Kidney tubule cell (primary cell): ENCODE results near the gene TCF3.
A peak's percentile ranks its signal among the peaks of the same experiment; 100 is the strongest.
"Not testable (repeated sequence)": the region's sequence is repeated elsewhere in the genome, so short reads cannot be mapped to it uniquely, and the experiment has no call there.

Experiments used
- DNase-seq: peaks from one replicate; pipeline ENCODE4 v3.0.0-alpha.2; 2018; ENCODE audit warnings: low spot score

The TCF3 gene

DNA sequence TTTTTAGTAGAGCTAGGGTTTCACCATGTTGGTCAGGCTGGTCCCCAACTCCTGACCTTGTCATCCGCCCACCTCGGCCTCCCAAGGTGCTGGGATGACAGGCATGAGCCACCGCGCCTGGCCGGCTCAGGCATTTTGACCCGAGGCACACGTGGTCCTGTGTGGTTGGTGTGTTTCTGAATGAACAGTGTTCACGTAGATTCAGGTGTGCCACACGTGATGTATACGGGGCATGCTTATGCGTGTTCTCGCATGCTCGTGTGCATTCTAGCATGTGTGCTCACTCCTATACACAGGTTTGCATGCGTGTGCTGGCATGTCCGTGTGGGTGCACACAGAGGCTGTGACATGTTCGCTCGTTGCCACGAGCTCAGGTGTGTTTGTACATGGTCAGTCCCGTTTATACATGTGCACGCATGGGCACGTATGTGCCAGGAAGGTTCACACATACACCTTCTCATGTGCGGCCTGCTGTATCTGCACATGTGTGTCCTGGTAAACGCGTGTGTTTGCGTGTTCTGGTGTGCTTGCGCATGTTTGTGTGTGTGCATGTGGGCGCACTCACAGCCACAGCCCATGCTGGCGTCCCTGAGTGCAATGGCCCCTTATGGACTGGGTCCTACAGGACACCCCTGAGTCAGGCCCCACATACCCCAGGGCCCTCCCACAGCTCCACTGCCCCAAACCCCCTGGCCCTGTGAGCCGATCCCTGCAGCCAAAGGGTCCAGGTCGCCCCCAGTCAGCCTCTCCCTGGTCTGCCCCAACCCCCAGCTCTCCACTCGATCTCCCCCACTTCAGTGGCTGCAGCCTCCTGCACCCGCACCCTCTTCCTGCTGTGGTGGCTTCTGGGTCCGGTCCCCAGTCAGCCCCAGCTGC, 20.6 kb upstream of the TCF3 start:
- no peak for DNase-seq

DNA sequence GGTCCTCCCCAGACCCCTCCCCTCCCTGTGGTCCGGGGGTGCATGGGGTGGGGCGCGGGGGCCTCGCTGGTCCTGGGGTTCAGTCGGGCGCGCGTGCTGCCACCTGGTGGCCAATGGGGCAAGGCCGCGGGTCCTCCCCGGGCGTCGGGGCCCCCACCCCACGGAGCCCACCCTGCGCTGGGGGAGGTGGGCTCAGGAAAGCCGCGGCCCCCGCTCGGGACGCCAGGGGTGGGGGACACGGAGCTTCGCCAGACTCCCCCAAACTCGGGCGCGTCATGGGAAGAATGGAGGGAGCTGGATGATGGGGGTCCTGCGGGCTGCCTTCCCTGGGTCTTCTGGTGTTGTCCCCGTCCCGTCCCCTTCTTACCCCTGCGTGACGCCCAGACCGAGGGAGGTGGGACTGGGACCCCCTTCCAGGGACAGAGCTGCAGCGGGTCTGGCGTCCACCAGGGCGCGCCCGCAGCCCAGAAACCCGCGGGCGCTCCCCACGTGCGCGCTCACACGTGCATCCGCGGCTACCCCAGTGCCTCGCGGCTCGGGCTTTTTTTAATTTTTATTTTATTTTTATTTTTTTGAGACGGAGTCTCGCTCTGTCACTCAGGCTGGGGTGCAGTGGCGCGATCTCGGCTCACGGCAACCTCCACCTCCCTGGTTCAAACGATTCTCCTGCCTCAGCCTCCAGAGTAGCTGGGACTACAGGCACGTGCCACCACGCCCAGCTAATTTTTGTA, 19.8 kb upstream of the TCF3 start:
- peak; percentile 33 for DNase-seq

DNA sequence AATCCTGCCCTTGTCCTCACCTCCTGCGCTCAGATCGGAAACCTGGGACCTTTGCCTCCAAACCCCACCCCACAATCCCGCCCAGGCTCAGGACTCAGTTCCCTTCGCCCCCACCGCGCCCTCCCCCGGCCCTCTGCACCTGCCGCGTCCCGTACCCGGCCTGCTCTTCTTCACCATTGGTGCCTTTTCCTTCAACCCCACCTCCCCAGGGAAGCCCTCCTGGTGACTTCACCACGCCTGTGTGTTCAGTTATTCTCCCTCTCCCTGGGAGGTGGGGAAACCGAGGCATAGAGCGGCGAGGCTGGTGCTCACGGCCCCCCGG, 19.3 kb upstream of the TCF3 start:
- DNase-seq = no peak

DNA sequence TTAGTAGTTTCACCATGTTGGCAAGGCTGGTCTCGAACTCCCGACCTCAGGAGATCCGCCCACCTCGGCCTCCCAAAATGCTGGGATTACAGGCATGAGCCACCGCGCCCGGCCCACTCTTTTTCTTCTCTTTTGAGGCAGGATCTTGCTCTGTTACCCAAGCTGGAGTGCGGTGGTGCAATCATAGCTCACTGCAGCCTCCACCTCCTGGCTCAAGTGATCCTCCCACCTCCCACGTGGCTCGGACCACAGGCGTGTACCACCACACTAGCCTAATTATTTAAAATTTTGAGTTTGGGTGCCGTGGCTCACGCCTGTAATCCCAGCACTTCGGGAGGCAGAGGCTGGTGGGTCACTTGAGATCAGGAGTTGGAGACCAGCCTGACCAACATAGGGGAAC, 18.3 kb upstream of the TCF3 start:
- not testable (repeated sequence) for DNase-seq

DNA sequence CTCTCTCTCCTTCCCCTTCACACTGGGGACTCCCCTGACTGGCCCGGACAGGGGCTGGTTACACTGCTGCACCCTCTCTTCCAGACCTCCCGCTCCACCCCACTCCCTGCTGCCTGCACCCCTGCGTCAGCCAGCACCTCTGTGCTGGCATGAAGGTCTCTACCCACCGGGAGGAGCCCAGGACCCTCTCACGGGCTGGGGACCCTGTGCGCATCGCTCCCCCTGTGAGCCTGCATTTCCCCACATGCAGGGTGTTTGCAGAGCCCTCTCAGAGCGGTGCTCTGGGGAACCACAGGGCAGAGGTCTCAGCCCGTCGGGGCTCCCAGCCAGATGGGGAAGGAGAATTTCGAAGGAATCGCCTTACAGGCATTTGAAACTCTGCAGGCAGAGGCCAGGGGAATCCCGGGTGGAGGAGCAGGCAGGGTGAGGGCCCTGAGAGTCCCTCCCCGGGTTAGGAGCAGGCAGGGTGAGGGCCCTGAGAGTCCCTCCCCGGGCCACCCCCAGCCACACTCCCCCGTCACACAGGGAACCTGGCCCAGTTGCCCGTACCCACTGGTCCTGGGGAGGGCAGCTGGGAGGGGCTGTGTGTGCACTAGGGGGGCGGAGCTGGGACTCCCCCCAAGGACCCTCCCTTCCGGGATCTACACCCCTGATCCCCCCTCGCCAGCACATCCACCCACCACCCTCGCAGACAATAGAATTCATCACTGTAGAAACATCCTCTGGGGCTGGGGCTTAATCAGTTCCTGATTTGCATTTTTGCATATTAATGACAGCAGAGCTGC, 16.3 kb upstream of the TCF3 start:
- DNase-seq = no peak

DNA sequence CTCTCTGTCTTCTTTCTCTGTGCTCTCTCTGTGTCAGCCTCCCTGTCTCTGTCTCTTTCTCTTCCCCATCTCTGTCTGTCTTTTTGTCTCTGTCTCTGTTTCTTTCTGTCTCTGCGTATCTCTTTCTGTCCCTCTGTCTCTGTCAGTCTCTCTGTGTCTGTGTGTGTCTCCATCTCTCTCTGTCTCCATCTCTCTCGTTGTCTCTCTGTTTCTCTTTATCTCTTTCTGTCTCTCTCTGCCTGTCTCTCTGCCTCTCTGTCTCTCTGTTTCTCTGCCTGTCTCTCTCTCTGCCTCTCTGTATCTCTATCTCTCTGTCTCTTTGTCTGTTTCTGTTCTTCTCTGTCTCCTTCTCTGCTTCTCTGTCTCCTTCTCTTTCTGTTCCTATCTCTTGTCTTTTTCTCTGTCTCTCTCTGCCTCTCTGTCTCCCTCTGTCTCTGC, 15.7 kb upstream of the TCF3 start:
- no peak for DNase-seq

DNA sequence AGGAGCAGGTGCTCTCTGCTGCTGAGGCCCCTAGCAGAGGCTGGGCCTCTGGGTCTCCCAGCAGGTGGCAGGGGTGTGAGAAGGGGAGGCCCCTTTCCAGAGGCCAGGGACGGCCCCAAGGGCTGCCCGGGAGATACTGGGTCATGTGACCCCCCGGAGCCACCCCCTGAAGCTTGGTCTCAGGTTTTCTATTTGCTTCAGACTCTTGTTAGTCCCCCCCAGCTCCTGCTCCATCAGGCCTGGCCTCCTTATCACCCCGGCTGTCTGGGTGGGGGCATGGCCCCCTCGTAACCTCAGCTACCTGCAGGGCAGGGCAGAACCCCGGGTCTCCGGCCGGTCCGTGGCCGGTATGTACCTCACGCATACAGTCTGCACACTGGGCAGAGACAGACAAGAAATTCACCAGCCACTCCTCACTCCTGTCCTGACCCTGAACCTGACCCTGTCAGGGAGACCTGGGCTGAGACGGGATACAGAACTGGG, 13.2 kb upstream of the TCF3 start:
- no peak for DNase-seq

DNA sequence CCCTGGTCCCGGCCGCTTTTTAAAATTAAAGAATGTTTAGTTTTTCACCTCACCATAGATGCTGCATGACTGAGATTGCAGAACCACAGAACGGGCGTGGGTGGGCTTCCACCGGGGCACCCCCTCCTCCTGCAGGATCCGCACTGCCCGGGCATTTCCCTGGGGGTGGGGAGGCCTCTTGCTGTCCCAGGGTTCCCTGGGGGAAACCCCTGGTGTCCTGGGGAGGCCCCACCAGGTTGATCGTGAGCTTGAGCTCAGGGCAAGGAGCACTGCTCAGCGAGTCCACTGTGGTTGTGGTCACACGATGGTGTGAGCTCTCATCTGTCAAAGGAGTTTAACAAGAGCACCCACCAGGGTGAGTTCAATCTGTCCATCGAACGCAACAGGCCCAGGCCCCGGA, 11.4 kb upstream of the TCF3 start:
- DNase-seq = no peak

DNA sequence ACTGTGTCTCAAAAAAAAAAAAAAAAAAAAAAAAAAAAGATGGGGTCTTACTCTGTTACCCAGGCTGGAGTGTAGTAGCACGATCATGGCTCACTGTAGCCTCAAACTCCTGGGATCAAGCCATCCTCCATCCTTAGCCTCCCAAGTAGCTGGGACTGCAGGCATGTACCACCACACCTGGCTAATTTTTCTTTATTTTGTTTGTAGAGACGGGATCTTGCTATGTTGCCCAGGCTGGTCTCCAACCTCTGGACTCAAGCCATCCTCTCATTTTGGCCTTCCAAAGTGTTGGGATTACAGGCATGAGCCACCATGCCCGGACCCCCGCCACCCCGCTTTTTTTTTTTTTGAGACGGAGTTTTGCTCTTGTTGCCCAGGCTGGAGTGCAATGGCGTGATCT, 10.8 kb upstream of the TCF3 start:
- not testable (repeated sequence) for DNase-seq

DNA sequence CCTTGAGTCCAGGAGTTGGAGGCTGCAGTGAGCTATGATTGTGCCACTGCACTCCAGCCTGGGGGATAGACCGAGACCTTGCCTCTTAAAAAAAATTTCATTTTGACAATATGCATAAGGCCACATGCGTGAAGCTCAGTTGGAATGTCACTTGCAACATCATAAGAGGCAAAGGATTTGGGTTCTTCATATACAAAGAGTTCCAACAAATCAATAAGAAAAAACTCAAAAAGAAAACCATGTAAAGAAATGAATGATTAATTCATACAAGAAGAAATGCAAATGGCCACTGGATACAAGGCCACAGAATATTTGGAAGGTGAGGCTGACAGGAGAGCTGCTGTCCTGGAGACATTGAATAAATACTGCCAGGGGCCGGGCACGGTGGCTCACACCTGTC, 9.6 kb upstream of the TCF3 start:
- no peak for DNase-seq

DNA sequence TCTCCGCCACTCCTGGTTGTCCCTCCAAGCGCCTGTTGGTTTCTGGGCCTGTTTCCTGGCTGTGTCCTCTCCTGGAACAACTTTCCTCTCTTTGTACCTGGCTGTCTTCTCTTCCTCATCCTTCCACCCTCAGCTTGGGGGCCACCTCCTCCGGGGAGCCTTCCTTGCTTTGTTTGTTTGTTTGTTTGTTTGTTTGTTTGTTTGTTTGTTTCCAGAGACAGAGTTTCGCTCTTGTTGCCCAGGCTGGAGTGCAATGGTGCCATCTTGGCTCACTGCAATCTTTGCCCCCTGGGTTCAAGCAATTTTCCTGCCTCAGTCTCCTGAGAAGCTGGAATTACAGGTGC, 6.6 kb upstream of the TCF3 start:
- DNase-seq = no peak

DNA sequence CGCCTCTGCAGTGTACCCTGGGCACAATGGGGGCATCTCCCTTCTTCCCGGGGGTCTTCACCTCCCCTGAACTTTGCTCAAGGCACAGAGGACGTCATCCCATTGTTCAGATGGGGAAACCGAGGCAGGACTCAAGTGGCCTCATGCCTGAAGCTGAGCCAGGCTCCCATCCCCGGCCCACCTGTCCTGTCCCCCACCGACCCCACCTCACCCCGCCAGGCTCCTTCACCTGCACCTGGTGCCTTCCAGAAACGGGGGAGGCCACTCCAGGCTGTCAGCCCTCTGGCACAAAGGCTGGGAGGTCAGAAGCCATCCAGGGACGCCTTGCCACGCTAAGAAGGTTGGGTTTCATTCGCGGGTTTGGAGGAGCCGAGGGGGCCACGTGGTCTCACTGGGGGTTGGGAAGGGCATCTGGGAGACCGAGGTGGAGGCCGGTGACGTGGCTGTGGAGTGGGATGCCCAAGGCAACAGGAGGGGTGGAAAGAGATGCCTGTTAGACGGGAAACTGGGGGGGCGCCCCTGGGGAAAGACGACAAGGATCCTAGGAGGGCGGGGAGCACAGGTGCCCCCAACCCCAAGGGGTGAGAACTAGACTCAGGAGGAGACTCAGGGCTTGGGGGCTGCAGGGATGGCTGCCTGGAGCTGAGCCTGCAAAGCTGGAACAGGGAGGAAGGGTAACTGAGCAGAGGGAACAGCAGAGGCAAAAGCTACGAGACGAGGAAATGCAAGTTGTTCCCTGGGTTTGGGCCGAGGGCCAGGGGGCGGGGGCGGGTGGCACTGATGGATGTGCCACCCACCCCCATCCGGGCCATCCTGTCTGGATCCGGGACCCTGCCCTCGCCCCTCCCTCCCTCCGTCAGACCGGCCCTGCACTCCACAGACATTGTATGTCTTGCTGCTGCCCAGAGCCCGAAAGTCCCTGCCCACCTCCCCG, 6.0 kb upstream of the TCF3 start:
- DNase-seq = no peak

DNA sequence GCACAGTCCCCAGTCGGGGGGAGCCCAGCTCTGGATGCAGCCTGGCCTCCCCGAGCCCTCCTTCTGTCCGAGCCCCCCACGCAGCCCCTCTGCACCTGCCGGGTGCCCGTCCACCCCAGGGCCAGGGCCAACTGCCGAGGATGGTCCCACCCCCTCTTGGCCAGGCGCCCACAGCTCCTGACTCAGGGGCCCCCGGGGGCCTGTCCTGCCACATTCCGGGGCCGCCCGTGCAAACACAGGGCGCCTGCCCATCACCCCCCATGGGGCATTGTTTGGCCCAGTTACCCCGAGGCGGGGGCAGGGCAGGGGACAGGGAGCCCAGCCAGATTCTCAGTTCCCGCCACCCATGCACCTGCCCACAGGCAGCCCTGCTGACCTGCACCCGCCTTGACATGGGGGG, 5.3 kb upstream of the TCF3 start:
- DNase-seq = peak; percentile 13

DNA sequence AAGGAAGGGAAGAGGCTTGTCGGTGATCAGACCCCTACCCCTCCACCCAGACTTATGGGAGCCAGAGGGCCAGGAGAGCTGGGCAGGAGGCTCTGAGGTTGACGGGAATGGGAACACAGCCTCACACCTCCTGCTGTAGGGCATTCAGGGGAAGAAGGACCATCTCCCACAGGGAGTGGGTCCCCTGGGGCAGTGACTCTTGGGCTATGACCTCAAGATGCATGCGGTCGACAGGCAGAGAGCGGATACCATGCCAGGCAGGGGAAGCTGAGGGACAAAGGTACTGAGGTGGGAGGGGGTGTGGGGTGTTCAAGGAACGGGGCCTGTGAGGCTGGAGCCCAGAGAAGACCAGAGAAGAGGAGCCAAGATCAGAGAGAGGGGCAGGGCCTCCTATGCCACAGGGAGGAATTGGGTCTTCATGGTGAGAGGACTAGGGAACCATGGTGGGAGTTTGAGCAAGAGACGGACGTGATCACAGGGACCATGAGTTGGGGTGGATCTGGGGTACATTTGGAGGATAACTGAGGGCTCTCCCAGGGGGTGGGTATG, 4.6 kb upstream of the TCF3 start:
- no peak for DNase-seq

DNA sequence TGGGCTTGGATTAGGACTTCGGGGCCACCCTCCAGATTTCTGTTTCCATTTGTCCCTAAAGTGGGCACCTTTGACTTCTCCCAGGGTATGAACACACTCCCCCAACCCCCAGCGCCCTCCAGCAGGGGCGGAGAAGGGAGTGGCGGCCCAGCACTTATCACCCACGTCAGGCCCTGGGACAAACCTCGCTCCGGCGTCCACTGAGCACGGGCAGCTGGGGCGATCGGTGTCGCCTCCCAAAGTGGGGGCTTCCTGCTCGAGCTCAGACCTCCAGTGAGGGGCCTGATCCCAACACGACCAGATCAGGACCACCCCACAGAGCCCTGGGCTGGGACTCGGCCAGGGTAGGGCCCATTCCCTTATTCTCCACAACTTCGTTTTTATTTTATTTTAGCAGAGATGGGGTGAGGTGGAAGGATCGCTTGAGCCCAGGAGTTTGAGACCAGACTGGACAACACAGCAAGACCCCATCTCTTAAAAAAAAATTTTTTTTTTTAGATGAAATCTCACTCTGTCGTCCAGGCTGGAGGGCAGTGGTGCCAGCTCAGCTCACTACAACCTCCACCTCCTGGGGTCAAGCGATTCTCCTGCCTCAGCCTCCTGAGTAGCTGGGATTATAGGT, 3.7 kb upstream of the TCF3 start:
- no peak for DNase-seq

DNA sequence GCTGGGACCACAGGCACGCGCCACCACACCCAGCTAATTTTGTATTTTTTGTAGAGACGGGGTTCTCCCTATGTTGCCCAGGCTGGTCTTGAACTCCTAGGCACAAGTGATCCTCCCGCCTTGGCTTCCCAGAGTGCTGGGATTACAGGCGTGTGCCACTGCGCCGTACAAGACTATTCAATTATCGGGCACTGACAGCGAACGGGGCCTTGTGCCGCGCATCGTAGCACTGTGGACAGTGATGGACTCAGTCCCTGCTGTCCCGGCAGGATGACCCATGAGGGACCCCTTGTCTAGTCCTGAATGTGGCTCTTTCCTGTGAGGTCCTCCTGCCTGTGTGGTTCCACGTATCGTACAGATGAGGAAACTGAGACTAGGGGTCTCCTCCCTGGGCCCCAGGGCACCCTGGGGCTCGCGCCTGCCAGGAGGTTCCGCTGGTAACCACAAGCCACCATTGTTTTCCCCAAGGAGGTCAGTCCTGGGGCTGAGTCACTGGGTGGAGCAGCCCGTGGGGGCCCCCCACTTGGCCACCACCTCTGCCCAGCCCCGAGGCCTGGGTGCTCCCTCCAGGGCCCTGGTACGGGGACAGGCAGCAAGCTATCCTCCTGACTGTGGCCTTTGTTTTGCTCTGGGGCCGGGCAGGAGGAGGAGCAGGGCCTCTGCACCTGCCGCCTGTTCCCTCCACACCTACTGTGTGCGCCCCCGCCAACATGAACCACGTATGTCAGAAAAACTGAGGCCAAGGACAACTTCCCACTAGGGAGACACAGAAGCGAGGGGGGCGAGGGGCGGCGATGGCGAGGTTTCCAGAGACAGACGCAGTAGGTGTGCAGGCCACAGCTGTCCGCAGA, 2.9 kb upstream of the TCF3 start:
- DNase-seq = no peak

DNA sequence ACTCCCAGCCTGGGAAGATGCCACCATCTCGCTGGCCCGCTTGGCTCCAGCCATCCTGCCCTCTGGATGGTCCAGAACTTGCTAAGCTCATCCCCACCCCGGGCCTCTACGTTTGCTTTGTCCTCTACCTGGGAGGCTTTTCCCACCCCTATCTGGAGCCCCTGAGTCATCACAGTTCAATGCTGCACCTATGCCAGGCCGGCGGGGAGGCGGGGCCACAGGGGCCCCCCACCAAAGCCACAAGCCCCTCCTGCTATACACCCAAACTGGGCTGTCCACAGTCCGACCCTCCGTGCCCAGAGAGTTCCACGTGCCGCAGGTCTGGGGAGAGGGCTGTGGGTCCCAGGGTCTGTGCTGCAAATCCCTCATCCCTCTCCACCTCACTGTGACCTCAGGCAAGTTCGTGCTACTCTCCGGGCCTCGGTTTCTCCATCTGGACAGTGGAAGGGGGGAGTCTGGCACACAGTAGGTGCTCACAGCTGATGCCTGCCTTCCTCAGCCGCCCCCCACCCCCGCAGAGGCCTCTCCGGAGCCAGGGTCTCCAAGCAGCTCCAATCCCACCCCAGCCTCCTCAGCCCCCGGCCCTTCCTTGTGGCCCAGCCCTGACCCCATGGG, 1.9 kb upstream of the TCF3 start:
- DNase-seq = no peak

DNA sequence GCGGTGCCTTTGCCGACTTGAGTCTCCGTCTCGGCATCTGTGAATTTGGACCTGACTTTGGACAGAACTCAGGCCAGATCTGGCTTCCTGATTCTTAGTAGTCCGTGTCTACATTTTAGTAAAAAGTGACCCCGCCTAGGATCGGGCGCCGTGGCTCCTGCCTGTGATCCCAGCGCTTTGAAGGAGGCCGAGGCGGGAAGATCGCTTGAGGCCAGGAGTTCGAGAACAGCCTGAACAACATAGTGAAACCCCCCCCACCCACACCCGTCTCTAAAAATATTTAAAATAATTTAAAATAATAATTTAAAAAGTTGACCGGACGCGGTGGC, 849 bp upstream of the TCF3 start:
- DNase-seq = no peak

DNA sequence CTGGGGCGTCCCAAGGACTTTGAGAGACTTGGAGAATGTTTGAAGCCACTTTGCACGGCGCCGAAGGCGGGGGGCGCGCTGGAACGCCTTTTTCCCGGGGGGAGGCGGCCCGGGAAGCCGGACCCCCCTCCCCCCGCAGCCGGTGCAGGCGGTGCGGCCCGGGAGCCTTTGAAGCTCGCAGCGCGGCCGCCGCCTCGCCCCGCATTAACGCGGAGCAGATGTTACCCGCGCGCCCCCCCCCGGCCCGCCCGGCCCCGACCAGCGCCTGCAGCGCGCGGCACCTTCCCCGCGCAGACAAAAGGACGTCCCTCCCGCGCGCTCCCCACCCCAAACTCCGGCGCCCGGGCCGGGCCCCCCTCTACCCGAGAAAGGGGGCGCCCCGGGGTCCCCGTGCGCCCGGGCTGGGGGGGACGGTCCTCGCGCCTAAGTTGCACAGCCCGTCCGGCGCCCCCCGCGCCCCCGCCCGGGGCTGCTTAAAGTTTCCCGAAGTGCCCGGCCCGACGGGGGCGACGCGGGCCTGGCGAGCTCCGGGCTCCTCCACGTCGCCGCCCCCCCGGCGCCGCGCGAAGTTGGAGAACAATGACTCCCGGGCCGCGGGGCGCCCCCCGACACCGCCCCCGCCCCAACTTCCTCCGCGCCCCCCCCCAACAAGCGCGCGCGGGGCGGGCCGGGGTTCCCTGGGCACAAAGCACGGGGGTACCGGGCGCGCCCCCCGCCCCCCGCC, 685 bp downstream of the TCF3 start:
- DNase-seq = peak; percentile 23
